GM23338 (cell line): Measurements from ENCODE around the gene PLEKHO1. TPM values are rescaled to one million over a fixed set of nuclear protein-coding genes. Genes with fewer than 3 reads are reported as not detected.

Experiments used
- ATAC-seq: fragments of 200-7000 bp; cut with Tn5 transposase; 3 replicates; pipeline ENCODE4 v1.9.1; 2020
- DNase-seq: peaks from one replicate; pipeline ENCODE4 v3.0.0-alpha.2; 2015; ENCODE audit warnings: low spot score
- H2AFZ ChIP-seq: fragments of 200-600 bp; sonication (generic); 2 replicates; pipeline ENCODE4 v1.8.0; 2016; ENCODE audit warnings: antibody characterized with exemption, mild to moderate bottlenecking, moderate library complexity
- H3F3A ChIP-seq: fragments of 200-600 bp; sonication (generic); replicated peaks from 2 replicates; pipeline ENCODE4 v1.8.0; 2017; ENCODE audit warnings: antibody characterized with exemption, mixed run types, low read depth
- H3K27ac ChIP-seq: fragments of 200-600 bp; sonication (generic); 2 replicates; pipeline ENCODE4 v1.6.1; 2016; ENCODE audit warnings: low read depth
- H3K27me3 ChIP-seq: fragments of 200-600 bp; sonication (generic); 2 replicates; pipeline ENCODE4 v1.8.0; 2016; ENCODE audit warnings: mild to moderate bottlenecking, mixed run types, moderate library complexity; ENCODE audit not compliant: insufficient read depth
- H3K36me3 ChIP-seq: fragments of 200-600 bp; sonication (generic); 2 replicates; pipeline ENCODE4 v1.8.0; 2016; ENCODE audit warnings: mild to moderate bottlenecking; ENCODE audit not compliant: insufficient read depth
- H3K4me1 ChIP-seq: fragments of 200-600 bp; sonication (generic); 2 replicates; pipeline ENCODE4 v1.8.0; 2016; ENCODE audit warnings: mild to moderate bottlenecking, moderate library complexity; ENCODE audit not compliant: insufficient read depth
- H3K4me2 ChIP-seq: fragments of 200-600 bp; sonication (generic); 2 replicates; pipeline ENCODE4 v1.7.1; 2017; ENCODE audit warnings: mixed run types
- H3K4me3 ChIP-seq: fragments of 200-600 bp; sonication (generic); 2 replicates; pipeline ENCODE4 v1.6.1; 2016; ENCODE audit warnings: mixed run types
- H3K79me2 ChIP-seq: fragments of 200-600 bp; sonication (generic); replicated peaks from 2 replicates; pipeline ENCODE4 v1.8.0; 2017; ENCODE audit warnings: mild to moderate bottlenecking; ENCODE audit not compliant: insufficient read depth
- H3K9me2 ChIP-seq: fragments of 200-600 bp; sonication (generic); 2 replicates; pipeline ENCODE4 v1.8.0; 2017; ENCODE audit not compliant: insufficient read depth
- H4K20me1 ChIP-seq: fragments of 200-600 bp; sonication (generic); replicated peaks from 2 replicates; pipeline ENCODE4 v1.8.0; 2017; ENCODE audit warnings: mild to moderate bottlenecking; ENCODE audit not compliant: insufficient read depth
- H3K27ac Mint-ChIP-seq: 2 replicates; pipeline ENCODE4 v1.8.0; 2020; ENCODE audit warnings: inconsistent platforms, mild to moderate bottlenecking, moderate library complexity, mixed read lengths
- H3K27me3 Mint-ChIP-seq: 3 replicates; pipeline ENCODE4 v1.8.0; 2022; ENCODE audit warnings: low read depth, mild to moderate bottlenecking, moderate library complexity, mixed read lengths, inconsistent platforms; ENCODE audit not compliant: insufficient read depth, poor library complexity
- H3K36me3 Mint-ChIP-seq: 3 replicates; pipeline ENCODE4 v1.8.0; 2021; ENCODE audit warnings: low read depth, mild to moderate bottlenecking, inconsistent platforms, moderate library complexity, mixed read lengths
- H3K4me1 Mint-ChIP-seq: 3 replicates; pipeline ENCODE4 v1.8.0; 2020; ENCODE audit warnings: mild to moderate bottlenecking, inconsistent platforms, mixed read lengths
- H3K4me3 Mint-ChIP-seq: 3 replicates; pipeline ENCODE4 v1.8.0; 2021; ENCODE audit warnings: moderate library complexity, mild to moderate bottlenecking, inconsistent platforms, mixed read lengths
- H3K9me3 Mint-ChIP-seq: 3 replicates; pipeline ENCODE4 v1.8.0; 2020; ENCODE audit warnings: moderate library complexity, mild to moderate bottlenecking, inconsistent platforms, mixed read lengths
- CREB1 ChIP-seq: fragments of 250-450 bp; sonication (Bioruptor Pico); IDR thresholded peaks from 2 replicates; pipeline ENCODE4 v1.5.0; 2020; ENCODE audit warnings: low read depth, mild to moderate bottlenecking, moderate library complexity
- ETS1 ChIP-seq: IDR thresholded peaks from 2 replicates; pipeline ENCODE4 v1.6.1; 2016; ENCODE audit warnings: antibody characterized with exemption
- EZH2 ChIP-seq: fragments of 200-600 bp; sonication (generic); IDR thresholded peaks from one replicate; pipeline ENCODE4 v1.8.0; 2017; ENCODE audit warnings: antibody characterized with exemption, mild to moderate bottlenecking, low read depth; ENCODE audit not compliant: unreplicated experiment
- EZH2phosphoT487 ChIP-seq: fragments of 200-600 bp; sonication (generic); IDR thresholded peaks from one replicate; pipeline ENCODE4 v1.8.1; 2018; ENCODE audit warnings: antibody characterized with exemption; ENCODE audit not compliant: unreplicated experiment
- JUNB ChIP-seq: IDR thresholded peaks from one replicate; pipeline ENCODE4 v1.6.1; 2016; ENCODE audit warnings: antibody characterized with exemption; ENCODE audit not compliant: unreplicated experiment
- NANOG ChIP-seq: IDR thresholded peaks from 2 replicates; pipeline ENCODE4 v1.6.1; 2016; ENCODE audit warnings: antibody characterized with exemption, borderline replicate concordance
- POLR2AphosphoS5 ChIP-seq: IDR thresholded peaks from 2 replicates; pipeline ENCODE4 v1.6.1; 2016; ENCODE audit warnings: antibody characterized with exemption, low read depth
- STAT1 ChIP-seq: IDR thresholded peaks from one replicate; pipeline ENCODE4 v1.6.1; 2016; ENCODE audit warnings: antibody characterized with exemption; ENCODE audit not compliant: unreplicated experiment
- ZNF114 ChIP-seq: fragments of 250-450 bp; sonication (Bioruptor Pico); IDR thresholded peaks from 2 replicates; pipeline ENCODE4 v1.5.0; 2020; ENCODE audit warnings: mild to moderate bottlenecking, moderate library complexity
- ZNF331 ChIP-seq: fragments of 250-450 bp; sonication (Bioruptor Pico); IDR thresholded peaks from 2 replicates; pipeline ENCODE4 v1.5.0; 2020; ENCODE audit warnings: low read depth, mild to moderate bottlenecking, moderate library complexity
- polyA plus RNA-seq: library from polyadenylated mRNA; unstranded; fragments of >200 nt; fragmentation: Nextera tagmentation; extraction: Ambion mirVana; gene quantifications from 2 replicates; pipeline ENCODE4 v1.2.1, GENCODE V29; 2016
- total RNA-seq: library from RNA; depleted of rRNA; stranded (reverse); fragments of >200 nt; shearing (Covaris generic); gene quantifications from 2 replicates; pipeline ENCODE4 v1.2.3, GENCODE V29; 2014
- TF ChIP-seq, protein P1 (sequence below), 2 experiments: fragments of 200-600 bp in 1 of 2; sonication (generic) in 1 of 2; conservative IDR thresholded peaks; 2 replicates each; pipeline versions ENCODE4 v1.5.1 to v1.6.1; 2016 to 2017; ENCODE audit warnings: antibody characterized with exemption in 2 of 2, low read depth in 2 of 2, mild to moderate bottlenecking in 2 of 2, moderate library complexity in 1 of 2
- TF ChIP-seq, protein P2 (sequence below): fragments of 250-450 bp; sonication (Bioruptor Pico); IDR thresholded peaks from 2 replicates; pipeline ENCODE4 v1.5.0; 2020; ENCODE audit warnings: mild to moderate bottlenecking, moderate library complexity
- TF ChIP-seq, protein P3 (sequence below): IDR thresholded peaks from one replicate; pipeline ENCODE4 v1.6.1; 2018; ENCODE audit warnings: antibody characterized with exemption; ENCODE audit not compliant: unreplicated experiment

Gene PLEKHO1
- total and polyA plus RNA-seq, 2 experiments from 2014 or later: 34.3 to 36.7 TPM

DNA sequence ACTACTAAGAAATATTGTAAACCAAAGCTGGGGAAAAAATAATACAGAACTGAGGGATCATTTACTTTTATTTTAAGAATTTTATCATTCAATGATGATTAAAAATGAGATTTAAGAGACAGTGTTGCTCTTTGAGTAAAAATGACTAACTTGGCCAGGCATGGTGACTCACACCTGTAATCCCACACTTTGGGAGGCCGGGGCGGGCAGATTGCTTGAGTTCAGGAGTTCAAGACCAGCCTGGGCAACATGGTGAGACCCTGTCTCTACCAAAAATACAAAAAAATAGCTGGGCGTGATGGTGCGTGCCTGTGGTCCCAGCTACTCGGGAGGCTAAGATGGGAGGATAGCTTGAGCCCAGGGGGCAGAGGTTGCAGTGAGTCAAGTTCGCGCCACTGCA, 21.8 kb upstream of the PLEKHO1 start:
- H3K27me3 ChIP-seq: no peaks in the 10 kb centered on the region
- ATAC-seq: no peak
- H3K27ac ChIP-seq: no peak overlapping the region
- no peak overlapping the region for H2AFZ ChIP-seq
- no peaks in the 10 kb centered on the region for H3K9me2 ChIP-seq
- TF ChIP-seq STAT1 (no peak), ZNF331 (no peak), JUNB (no peak), ETS1 (no peak), POLR2AphosphoS5 (no peak), EZH2 (no peak), ZNF114 (no peak), CREB1 (CRISPR knock-in tag) (no peak), EZH2phosphoT487 (no peak), NANOG (no peak)
- TF ChIP-seq, protein P1, sequence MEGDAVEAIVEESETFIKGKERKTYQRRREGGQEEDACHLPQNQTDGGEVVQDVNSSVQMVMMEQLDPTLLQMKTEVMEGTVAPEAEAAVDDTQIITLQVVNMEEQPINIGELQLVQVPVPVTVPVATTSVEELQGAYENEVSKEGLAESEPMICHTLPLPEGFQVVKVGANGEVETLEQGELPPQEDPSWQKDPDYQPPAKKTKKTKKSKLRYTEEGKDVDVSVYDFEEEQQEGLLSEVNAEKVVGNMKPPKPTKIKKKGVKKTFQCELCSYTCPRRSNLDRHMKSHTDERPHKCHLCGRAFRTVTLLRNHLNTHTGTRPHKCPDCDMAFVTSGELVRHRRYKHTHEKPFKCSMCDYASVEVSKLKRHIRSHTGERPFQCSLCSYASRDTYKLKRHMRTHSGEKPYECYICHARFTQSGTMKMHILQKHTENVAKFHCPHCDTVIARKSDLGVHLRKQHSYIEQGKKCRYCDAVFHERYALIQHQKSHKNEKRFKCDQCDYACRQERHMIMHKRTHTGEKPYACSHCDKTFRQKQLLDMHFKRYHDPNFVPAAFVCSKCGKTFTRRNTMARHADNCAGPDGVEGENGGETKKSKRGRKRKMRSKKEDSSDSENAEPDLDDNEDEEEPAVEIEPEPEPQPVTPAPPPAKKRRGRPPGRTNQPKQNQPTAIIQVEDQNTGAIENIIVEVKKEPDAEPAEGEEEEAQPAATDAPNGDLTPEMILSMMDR (conservative IDR thresholded peaks at IDR 0.05; ENCODE audit: low read depth in 2 of 2): no peak
- TF ChIP-seq, protein P2, sequence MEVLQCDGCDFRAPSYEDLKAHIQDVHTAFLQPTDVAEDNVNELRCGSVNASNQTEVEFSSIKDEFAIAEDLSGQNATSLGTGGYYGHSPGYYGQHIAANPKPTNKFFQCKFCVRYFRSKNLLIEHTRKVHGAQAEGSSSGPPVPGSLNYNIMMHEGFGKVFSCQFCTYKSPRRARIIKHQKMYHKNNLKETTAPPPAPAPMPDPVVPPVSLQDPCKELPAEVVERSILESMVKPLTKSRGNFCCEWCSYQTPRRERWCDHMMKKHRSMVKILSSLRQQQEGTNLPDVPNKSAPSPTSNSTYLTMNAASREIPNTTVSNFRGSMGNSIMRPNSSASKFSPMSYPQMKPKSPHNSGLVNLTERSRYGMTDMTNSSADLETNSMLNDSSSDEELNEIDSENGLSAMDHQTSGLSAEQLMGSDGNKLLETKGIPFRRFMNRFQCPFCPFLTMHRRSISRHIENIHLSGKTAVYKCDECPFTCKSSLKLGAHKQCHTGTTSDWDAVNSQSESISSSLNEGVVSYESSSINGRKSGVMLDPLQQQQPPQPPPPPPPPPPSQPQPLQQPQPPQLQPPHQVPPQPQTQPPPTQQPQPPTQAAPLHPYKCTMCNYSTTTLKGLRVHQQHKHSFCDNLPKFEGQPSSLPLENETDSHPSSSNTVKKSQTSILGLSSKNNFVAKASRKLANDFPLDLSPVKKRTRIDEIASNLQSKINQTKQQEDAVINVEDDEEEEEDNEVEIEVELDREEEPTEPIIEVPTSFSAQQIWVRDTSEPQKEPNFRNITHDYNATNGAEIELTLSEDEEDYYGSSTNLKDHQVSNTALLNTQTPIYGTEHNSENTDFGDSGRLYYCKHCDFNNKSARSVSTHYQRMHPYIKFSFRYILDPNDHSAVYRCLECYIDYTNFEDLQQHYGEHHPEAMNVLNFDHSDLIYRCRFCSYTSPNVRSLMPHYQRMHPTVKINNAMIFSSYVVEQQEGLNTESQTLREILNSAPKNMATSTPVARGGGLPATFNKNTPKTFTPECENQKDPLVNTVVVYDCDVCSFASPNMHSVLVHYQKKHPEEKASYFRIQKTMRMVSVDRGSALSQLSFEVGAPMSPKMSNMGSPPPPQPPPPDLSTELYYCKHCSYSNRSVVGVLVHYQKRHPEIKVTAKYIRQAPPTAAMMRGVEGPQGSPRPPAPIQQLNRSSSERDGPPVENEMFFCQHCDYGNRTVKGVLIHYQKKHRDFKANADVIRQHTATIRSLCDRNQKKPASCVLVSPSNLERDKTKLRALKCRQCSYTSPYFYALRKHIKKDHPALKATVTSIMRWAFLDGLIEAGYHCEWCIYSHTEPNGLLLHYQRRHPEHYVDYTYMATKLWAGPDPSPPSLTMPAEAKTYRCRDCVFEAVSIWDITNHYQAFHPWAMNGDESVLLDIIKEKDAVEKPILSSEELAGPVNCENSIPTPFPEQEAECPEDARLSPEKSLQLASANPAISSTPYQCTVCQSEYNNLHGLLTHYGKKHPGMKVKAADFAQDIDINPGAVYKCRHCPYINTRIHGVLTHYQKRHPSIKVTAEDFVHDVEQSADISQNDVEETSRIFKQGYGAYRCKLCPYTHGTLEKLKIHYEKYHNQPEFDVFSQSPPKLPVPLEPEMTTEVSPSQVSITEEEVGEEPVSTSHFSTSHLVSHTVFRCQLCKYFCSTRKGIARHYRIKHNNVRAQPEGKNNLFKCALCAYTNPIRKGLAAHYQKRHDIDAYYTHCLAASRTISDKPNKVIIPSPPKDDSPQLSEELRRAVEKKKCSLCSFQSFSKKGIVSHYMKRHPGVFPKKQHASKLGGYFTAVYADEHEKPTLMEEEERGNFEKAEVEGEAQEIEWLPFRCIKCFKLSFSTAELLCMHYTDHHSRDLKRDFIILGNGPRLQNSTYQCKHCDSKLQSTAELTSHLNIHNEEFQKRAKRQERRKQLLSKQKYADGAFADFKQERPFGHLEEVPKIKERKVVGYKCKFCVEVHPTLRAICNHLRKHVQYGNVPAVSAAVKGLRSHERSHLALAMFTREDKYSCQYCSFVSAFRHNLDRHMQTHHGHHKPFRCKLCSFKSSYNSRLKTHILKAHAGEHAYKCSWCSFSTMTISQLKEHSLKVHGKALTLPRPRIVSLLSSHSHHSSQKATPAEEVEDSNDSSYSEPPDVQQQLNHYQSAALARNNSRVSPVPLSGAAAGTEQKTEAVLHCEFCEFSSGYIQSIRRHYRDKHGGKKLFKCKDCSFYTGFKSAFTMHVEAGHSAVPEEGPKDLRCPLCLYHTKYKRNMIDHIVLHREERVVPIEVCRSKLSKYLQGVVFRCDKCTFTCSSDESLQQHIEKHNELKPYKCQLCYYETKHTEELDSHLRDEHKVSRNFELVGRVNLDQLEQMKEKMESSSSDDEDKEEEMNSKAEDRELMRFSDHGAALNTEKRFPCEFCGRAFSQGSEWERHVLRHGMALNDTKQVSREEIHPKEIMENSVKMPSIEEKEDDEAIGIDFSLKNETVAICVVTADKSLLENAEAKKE (CRISPR knock-in tag): no peak
- TF ChIP-seq, protein P3, sequence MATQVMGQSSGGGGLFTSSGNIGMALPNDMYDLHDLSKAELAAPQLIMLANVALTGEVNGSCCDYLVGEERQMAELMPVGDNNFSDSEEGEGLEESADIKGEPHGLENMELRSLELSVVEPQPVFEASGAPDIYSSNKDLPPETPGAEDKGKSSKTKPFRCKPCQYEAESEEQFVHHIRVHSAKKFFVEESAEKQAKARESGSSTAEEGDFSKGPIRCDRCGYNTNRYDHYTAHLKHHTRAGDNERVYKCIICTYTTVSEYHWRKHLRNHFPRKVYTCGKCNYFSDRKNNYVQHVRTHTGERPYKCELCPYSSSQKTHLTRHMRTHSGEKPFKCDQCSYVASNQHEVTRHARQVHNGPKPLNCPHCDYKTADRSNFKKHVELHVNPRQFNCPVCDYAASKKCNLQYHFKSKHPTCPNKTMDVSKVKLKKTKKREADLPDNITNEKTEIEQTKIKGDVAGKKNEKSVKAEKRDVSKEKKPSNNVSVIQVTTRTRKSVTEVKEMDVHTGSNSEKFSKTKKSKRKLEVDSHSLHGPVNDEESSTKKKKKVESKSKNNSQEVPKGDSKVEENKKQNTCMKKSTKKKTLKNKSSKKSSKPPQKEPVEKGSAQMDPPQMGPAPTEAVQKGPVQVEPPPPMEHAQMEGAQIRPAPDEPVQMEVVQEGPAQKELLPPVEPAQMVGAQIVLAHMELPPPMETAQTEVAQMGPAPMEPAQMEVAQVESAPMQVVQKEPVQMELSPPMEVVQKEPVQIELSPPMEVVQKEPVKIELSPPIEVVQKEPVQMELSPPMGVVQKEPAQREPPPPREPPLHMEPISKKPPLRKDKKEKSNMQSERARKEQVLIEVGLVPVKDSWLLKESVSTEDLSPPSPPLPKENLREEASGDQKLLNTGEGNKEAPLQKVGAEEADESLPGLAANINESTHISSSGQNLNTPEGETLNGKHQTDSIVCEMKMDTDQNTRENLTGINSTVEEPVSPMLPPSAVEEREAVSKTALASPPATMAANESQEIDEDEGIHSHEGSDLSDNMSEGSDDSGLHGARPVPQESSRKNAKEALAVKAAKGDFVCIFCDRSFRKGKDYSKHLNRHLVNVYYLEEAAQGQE: no peak
- no peaks in the 10 kb centered on the region for H3F3A ChIP-seq
- Mint-ChIP-seq H3K4me1 (no peaks in the 10 kb centered on the region), H3K27me3 (no peaks in the 10 kb centered on the region), H3K27ac (no peak overlapping the region), H3K9me3 (no peaks in the 10 kb centered on the region; the same call in 2 of the 3 replicates), H3K4me3 (no peak overlapping the region), H3K36me3 (no peaks in the 10 kb centered on the region; the same call in 2 of the 3 replicates)
- no peak overlapping the region for H3K4me3 ChIP-seq
- no peaks in the 10 kb centered on the region for H3K79me2 ChIP-seq
- H3K4me2 ChIP-seq: no peak overlapping the region
- H3K4me1 ChIP-seq: no peaks in the 10 kb centered on the region
- no peak for DNase-seq
- no peaks in the 10 kb centered on the region for H4K20me1 ChIP-seq
- no peaks in the 10 kb centered on the region for H3K36me3 ChIP-seq
